Aorta (tissue), 5 donors: ENCODE results near the gene TNNT2. TPM values are rescaled to one million over a fixed set of nuclear protein-coding genes. Genes with fewer than 3 reads are reported as not detected.

Experiments used
- ATAC-seq: fragments of 200-7000 bp; cut with Tn5 transposase; one replicate; pipeline ENCODE4 v1.9.1; 2022; ENCODE audit warnings: moderate library complexity; ENCODE audit not compliant: low FRiP score
- DNase-seq, 2 donors: peaks; one replicate each; pipeline ENCODE4 v3.0.0-alpha.2; 2020
- H3K27ac ChIP-seq, 2 donors: one replicate each; pipeline ENCODE4 v1.5.1; 2013; ENCODE audit warnings: low read length in 2 of 2, mild to moderate bottlenecking in 2 of 2, moderate library complexity in 2 of 2, control low read depth in 1 of 2, inconsistent platforms in 1 of 2, low read depth in 1 of 2
- H3K27me3 ChIP-seq, 2 donors: one replicate each; pipeline ENCODE4 v1.6.1; 2013; ENCODE audit warnings: control low read depth in 1 of 2, low read length in 1 of 2, mild to moderate bottlenecking in 1 of 2, moderate library complexity in 1 of 2; ENCODE audit not compliant: insufficient read depth in 2 of 2, control insufficient read depth in 1 of 2
- H3K36me3 ChIP-seq, 2 donors: one replicate each; pipeline ENCODE4 v1.6.1; 2013; ENCODE audit warnings: control low read depth in 1 of 2, low read length in 1 of 2, mild to moderate bottlenecking in 1 of 2; ENCODE audit not compliant: insufficient read depth in 2 of 2, control insufficient read depth in 1 of 2
- H3K4me1 ChIP-seq, 2 donors: one replicate each; pipeline ENCODE4 v1.6.1; 2013; ENCODE audit warnings: low read length in 2 of 2, control low read depth in 1 of 2, mild to moderate bottlenecking in 1 of 2, moderate library complexity in 1 of 2; ENCODE audit not compliant: insufficient read depth in 2 of 2, control insufficient read depth in 1 of 2
- H3K4me3 ChIP-seq, 2 donors: one replicate each; pipeline ENCODE4 v1.5.1; 2013; ENCODE audit warnings: low read length in 2 of 2, control low read depth in 1 of 2, mild to moderate bottlenecking in 1 of 2
- H3K9me3 ChIP-seq: one replicate; pipeline ENCODE4 v1.6.1; 2013; ENCODE audit warnings: mild to moderate bottlenecking, low read length; ENCODE audit not compliant: control insufficient read depth
- WGBS, 2 donors: extraction: QIAGEN DNeasy Blood & Tissue Kit; methylation state at CpG; one replicate each; pipeline ENCODE4 v1.1.7; 2013; 5-methylcytosine and 5-hydroxymethylcytosine counted together
- intact Hi-C, 2 donors: fragments of 100-400 bp; cut with DNase I; formaldehyde crosslinking; loops; one replicate each; pipeline versions ENCODE4 v1.14.2 to v1.15.0; 2022
- long read RNA-seq, 2 donors: library from polyadenylated mRNA; unstranded; transcript quantifications; one replicate each; pipeline ENCODE4 v2.0.0, GENCODE V29; 2020 to 2021
- polyA plus RNA-seq, 2 donors: library from polyadenylated mRNA; stranded (reverse); fragments of 200-250 nt; gene quantifications; one replicate each; pipeline ENCODE4 v1.2.3, GENCODE V29; 2013
- total RNA-seq, 2 donors: library from RNA; stranded (reverse); fragmentation: NEBNext Ultra II Directional; extraction: Animal tissue kit (Norgen Biotek cat#: 25700); gene quantifications; one replicate each; pipeline ENCODE4 v1.2.1, GENCODE V29; 2021
- donor health status: healthy with polysubstance abuse.
- donor health status: Bipolar disorder and iron deficiency.
- donor health status: DM: no; HTN: no; CAD: no.
- donor health status: DM: no; HTN: no; CAD: no.
- donor health status: DM: yes; HTN: yes; CAD: no.

TNNT2 gene
- total RNA-seq = under 1 TPM; 0.21 to 0.36 TPM
- 10 to 100 TPM in 1 of 2 donors, 1 to 10 TPM in 1; 1.0 to 24.0 TPM for polyA plus RNA-seq
- long read RNA-seq, donor 1 = 0 reads
- long read RNA-seq, donor 2, partial matches to known transcripts = 4 of 5 reads
- long read RNA-seq, donor 2, other reads (novel, unspliced or antisense) = 1 of 5 reads

DNA sequence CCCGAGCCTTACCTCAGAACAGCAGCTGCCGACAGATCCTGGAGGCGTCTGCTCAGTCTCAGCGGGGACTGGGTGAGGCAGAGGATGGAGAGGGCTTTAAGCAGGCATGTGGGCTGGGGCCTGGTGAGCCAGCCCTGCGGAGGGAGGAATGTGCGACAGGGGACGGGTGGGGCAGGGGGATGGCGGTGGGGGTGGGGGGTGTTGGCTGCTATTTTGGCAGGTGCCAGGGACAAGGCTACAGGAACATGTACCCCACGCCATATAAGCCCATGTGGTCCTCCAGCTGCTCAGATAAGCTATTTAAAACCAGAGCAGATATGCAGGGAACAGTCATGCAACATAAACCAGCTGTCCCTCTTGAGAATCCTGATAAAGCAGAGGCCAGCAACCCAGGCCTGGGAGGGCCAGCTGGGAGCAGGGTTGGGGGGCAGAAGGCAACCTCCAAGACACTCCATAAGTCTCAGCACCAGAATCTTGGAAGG, at the start of gene TNNT2:
TNNT2 (minus strand) TSS at position 70 of the 482 bp plus-strand sequence. CDS start 4,426 bp downstream, outside the sequence.
- intact Hi-C loops = no loop called here
- Histone ChIP-seq H3K27me3 (no peaks in the 10 kb centered on the region), H3K27ac (no peak within 1 kb of the TSS), H3K36me3 (no peaks in the 10 kb centered on the region), H3K9me3 (no peaks in the 10 kb centered on the region), H3K4me3 (no peak within 1 kb of the TSS), H3K4me1 (no peaks in the 10 kb centered on the region)
- DNase-seq (no peak), ATAC-seq (no peak)
- 56 to 63% methylated on average over 9 of the region's 9 CpGs for WGBS, 2 donors

DNA sequence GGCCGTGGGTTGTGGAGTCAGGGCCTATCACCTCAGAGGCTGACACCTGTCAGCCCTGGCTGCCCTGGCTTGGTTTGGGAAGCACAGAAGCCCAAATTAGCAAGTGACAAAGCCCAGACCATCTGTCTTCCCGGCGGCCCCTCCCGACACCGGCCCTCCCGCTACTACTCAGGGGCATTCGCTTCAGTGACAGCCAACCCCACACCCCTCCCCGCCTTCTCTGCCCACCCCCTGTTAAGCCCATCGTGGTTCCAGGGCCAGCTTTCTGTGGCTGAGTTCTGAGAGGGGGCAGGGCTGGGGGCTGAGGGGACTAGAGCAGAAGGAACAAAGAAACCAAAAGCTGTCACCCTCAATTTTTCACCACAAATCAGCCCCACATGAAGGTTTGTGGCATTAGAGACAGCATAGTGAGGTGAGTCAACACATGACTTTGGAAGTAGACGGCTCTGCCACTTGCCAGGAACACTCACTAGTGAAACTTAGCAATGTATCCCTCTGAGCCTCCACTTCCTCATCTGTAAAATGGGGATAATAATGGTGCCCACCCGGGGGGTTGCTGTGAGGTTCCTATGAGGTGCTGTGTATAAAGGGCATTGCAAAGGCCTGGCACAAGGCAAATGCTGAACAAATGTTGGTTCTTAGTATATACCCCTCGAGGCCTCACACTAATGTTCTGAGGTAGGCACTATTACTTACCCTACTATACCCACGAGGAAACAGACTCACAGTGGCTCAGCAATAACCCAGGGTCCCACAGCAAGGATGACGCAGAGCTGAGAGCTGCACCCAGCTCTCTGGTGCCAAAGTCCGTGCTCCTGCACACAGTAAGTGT, 49.2 kb upstream of the TNNT2 start:
- H3K4me3 ChIP-seq = no peak overlapping the region
- 80 to 85% methylated on average over 15 of the region's 15 CpGs for WGBS, 2 donors
- no peak for ATAC-seq
- H3K27ac ChIP-seq = no peak overlapping the region
- peak in 1 of 2 donors; percentile 35 for DNase-seq
- H3K9me3 ChIP-seq = no peaks in the 10 kb centered on the region
- no peaks in the 10 kb centered on the region for H3K4me1 ChIP-seq
- intact Hi-C loops = no loop called here
- no peaks in the 10 kb centered on the region for H3K36me3 ChIP-seq
- H3K27me3 ChIP-seq = no peaks in the 10 kb centered on the region

DNA sequence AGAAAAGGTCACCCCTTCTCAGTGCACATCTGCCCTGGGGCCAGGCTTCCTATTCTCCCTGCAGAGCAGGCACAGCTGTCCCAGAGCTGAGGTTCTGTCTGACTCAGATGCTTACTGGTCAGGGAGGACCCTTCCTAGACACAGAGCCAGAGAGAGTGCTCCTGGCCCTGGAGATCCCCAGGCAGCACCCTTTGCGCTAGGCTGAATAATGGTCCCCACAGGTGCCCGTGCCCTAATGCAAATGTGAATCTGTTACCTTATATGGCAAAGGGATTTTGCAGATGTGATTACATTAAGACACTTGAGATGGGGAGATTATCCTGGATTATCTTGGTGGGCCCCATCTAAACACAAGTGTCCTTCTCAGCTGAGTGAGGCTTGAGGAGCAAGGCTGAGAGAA, 46.7 kb upstream of the TNNT2 start:
- intact Hi-C loops = no loop called here
- 98 to 99% methylated on average over 2 of the region's 2 CpGs for WGBS, 2 donors
- Histone ChIP-seq H3K27me3 (no peaks in the 10 kb centered on the region), H3K4me3 (no peak overlapping the region), H3K4me1 (no peaks in the 10 kb centered on the region), H3K36me3 (no peaks in the 10 kb centered on the region), H3K27ac (no peak overlapping the region), H3K9me3 (no peaks in the 10 kb centered on the region)
- no peak for ATAC-seq
- DNase-seq = peak in 1 of 2 donors; percentile 1

DNA sequence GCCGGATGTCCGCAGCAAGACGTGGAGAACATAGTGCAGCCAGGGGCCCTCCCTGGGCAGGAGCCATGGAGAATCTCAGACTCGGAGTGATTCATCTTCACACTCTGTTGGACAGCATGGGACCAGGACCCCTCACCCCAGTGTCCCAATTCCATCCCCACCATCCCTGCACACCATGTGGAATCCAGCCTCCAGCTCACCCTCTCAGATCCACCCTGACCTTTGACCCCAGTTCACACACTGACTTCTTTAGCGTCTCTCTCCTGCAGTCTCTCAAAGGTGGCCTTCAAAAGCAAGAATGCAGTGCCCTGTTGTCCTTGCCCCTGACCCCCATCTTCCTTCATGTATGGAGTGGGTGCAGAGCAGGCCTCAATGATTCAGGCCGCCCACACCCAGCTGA, 46.2 kb upstream of the TNNT2 start:
- ATAC-seq (no peak), DNase-seq (peak; percentile 25 to 30)
- intact Hi-C loops = no loop called here
- no peak overlapping the region for H3K27ac ChIP-seq
- H3K36me3 ChIP-seq = no peaks in the 10 kb centered on the region
- H3K27me3 ChIP-seq = no peaks in the 10 kb centered on the region
- 95 to 96% methylated on average over 6 of the region's 6 CpGs for WGBS, 2 donors
- H3K4me3 ChIP-seq = no peak overlapping the region
- H3K9me3 ChIP-seq = no peaks in the 10 kb centered on the region
- no peaks in the 10 kb centered on the region for H3K4me1 ChIP-seq

- Histone ChIP-seq H3K9me3 (no peaks in the 10 kb centered on the region), H3K4me3 (no peak overlapping the region), H3K36me3 (no peaks in the 10 kb centered on the region), H3K27ac (no peak overlapping the region), H3K4me1 (no peaks in the 10 kb centered on the region), H3K27me3 (no peaks in the 10 kb centered on the region)
- WGBS, 2 donors = 89 to 92% methylated on average over 6 of the region's 6 CpGs
- intact Hi-C loops = no loop called here
- DNase-seq (peak; percentile 9 to 20), ATAC-seq (no peak)
These were observed 45.1 kb upstream of the TNNT2 start for GRCh38 chr1:201422436-201423030.

DNA sequence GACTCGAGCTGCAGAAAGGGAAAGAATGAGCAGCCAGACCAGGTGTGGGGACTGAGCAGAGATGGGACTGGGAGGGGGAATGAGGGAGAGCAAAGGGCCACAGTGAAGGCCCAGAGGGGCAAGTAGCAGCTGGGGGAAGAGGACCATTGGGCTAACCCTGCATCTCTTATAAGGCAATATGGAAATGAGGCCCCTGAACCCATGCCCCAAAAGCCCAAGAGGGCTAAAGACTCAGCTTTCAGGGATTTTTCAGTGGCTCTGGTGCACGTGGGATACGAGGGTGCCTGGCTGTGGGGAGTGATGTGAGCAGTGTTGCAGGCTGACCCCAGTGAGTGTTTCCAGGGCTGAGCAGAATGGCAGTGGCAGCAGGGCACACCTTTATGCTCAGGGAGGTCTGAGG, 44.5 kb upstream of the TNNT2 start:
- Histone ChIP-seq H3K27ac (no peak overlapping the region), H3K4me1 (no peaks in the 10 kb centered on the region), H3K4me3 (no peak overlapping the region), H3K27me3 (no peaks in the 10 kb centered on the region), H3K9me3 (no peaks in the 10 kb centered on the region), H3K36me3 (no peaks in the 10 kb centered on the region)
- intact Hi-C loops = no loop called here
- DNase-seq (peak in 1 of 2 donors; percentile 49), ATAC-seq (no peak)
- WGBS, 2 donors = 81 to 87% methylated on average over 3 of the region's 3 CpGs

GRCh38 chr1:201421041-201421440, 43.6 kb upstream of the TNNT2 start:
- peak in 1 of 2 donors; percentile 57 for DNase-seq
- 38 to 42% methylated on average over 7 to 8 of the region's 8 CpGs for WGBS, 2 donors
- intact Hi-C loops = no loop called here

GRCh38 chr1:201420608-201421002, 43.1 kb upstream of the TNNT2 start:
- Histone ChIP-seq H3K4me3 (no peak overlapping the region), H3K4me1 (no peaks in the 10 kb centered on the region), H3K27me3 (no peaks in the 10 kb centered on the region), H3K9me3 (no peaks in the 10 kb centered on the region), H3K36me3 (no peaks in the 10 kb centered on the region), H3K27ac (no peak overlapping the region)
- WGBS, 2 donors = 92 to 95% methylated on average over 7 of the region's 7 CpGs
- DNase-seq (peak; percentile 34 to 61), ATAC-seq (no peak)
- intact Hi-C loops = no loop called here

More at GRCh38 chr1:201421041-201421440, 43.6 kb upstream of the TNNT2 start:
- H3K4me3 ChIP-seq = no peak overlapping the region
- ATAC-seq = no peak
- H3K9me3 ChIP-seq = no peaks in the 10 kb centered on the region
- H3K36me3 ChIP-seq = no peaks in the 10 kb centered on the region
- no peaks in the 10 kb centered on the region for H3K27me3 ChIP-seq
- no peaks in the 10 kb centered on the region for H3K4me1 ChIP-seq
- H3K27ac ChIP-seq = no peak overlapping the region
